ENCODE measurements around the gene GUSB. TPM values are rescaled to one million over a fixed set of nuclear protein-coding genes. Genes with fewer than 3 reads are reported as not detected.

GUSB gene
- total and polyA plus RNA-seq, 9 of the 15 experiments (the other 6 are each of a cell fraction or from before 2014, with no cell fraction given): 22.7 to 102 (median 60.1) TPM

GRCh38 chr7:65967361-65968155 lies 14.5 kb downstream of the GUSB start:
- ATAC-seq (no peak), FAIRE-seq (no peak), DNase-seq (ENCODE audit: extremely low read depth in 1 of 4, low spot score in 3 of 4) (no peak)
- H3K9me1 ChIP-seq (ENCODE audit: control insufficient read depth, insufficient read depth, low read length): no peaks in the 10 kb centered on the region
- 92% methylated on average over 17 of the region's 17 CpGs for WGBS (ENCODE audit: insufficient coverage, low coverage, missing lambda C conversion rate)
- H3K79me2 ChIP-seq (ENCODE audit: control insufficient read depth, insufficient read depth, low read length): no peaks in the 10 kb centered on the region
- intact Hi-C loops (cut with micrococcal nuclease): no loop called here
- ChIA-PET CTCF (ENCODE audit: low intra/inter-chr PET ratio) (no interaction called here), POLR2A (interaction anchor here (2.3 kb wide), 1 partner anchor 9 kb away, joined by 9 read pairs; no protein-coding TSS in a partner anchor)
- H3K4me3 ChIP-seq: no peak overlapping the region
- H3K27me3 ChIP-seq (ENCODE audit: control insufficient read depth in 2 of 2, insufficient read depth in 2 of 2, low read length in 2 of 2): no peaks in the 10 kb centered on the region
- H3K9me3 ChIP-seq (replicated peaks; ENCODE audit: control insufficient read depth, insufficient read depth, low read depth, low read length): no peaks in the 10 kb centered on the region
- 0 out of 4 replicates have a peak overlapping the region, but pooled peaks of 1 of the 2 experiments have one; percentile 17 for H3K9ac ChIP-seq (ENCODE audit: insufficient read depth in 1 of 2, low read depth in 2 of 2, low read length in 2 of 2)
- in situ Hi-C loops (cut with MboI): no loop called here
- H3K36me3 ChIP-seq (ENCODE audit: control insufficient read depth, insufficient read depth, low read length): peaks cover 98% of the 10 kb centered on the region
- peak overlapping the region; percentile 48; the same call in 1 of the 3 replicates for H3K27ac ChIP-seq (ENCODE audit: extremely low read depth, low read depth, low read length)
- BruUV-seq (replicated peaks): no TSS peak
- H4K20me1 ChIP-seq (replicated peaks; ENCODE audit: control insufficient read depth, insufficient read depth, low read length): 0 out of 2 replicates have a peak, but pooled peaks cover 4% of the 10 kb centered on the region
- H3K4me1 ChIP-seq (replicated peaks in 1 of 2; ENCODE audit: control insufficient read depth in 2 of 2, insufficient read depth in 2 of 2, low read length in 2 of 2): 0 out of 5 replicates have a peak, but pooled peaks cover 0 to 2% of the 10 kb centered on the region in 2 experiments
- no peak overlapping the region for H3K4me2 ChIP-seq (ENCODE audit: insufficient read depth, low read length)
- H2AFZ ChIP-seq (ENCODE audit: low read depth, low read length): no peak overlapping the region
- TF ChIP-seq CUX1 (CRISPR knock-in tag; IDR thresholded peaks at IDR 0.05) (no peak), ZNF124 (CRISPR knock-in tag; IDR thresholded peaks at IDR 0.05) (no peak), HMGXB4 (CRISPR knock-in tag; IDR thresholded peaks at IDR 0.05) (no peak), MAFK (IDR thresholded peaks at IDR 0.05; ENCODE audit: low read length) (peak; percentile 36; the same call in 1 of the 2 replicates), NFE2 (IDR thresholded peaks at IDR 0.05; ENCODE audit: low read depth) (peak; percentile 74; the same call in 1 of the 2 replicates), TGIF2 (CRISPR knock-in tag; IDR thresholded peaks at IDR 0.05) (no peak), ZNF316 (IDR thresholded peaks at IDR 0.05) (peak; percentile 71), MAFG (tag; conservative IDR thresholded peaks at IDR 0.05) (peak; percentile 57; the same call in 1 of the 2 replicates), SMARCE1 (IDR thresholded peaks at IDR 0.05) (no peak), POLR2G (IDR thresholded peaks at IDR 0.05; ENCODE audit: low read depth, low read length) (0 out of 2 replicates have a peak, but pooled peaks have one; percentile 25), SUPT5H (IDR thresholded peaks at IDR 0.05) (0 out of 2 replicates have a peak, but pooled peaks have one; percentile 11), MAFF (IDR thresholded peaks at IDR 0.05; ENCODE audit: low read length) (peak; percentile 32; the same call in 1 of the 2 replicates), MLLT1 (IDR thresholded peaks at IDR 0.05) (no peak), C11orf30 (IDR thresholded peaks at IDR 0.05; ENCODE audit: low read depth) (peak; percentile 62)

Data from K562 (cell line).